Uterus (tissue), 4 donors: ENCODE data around the gene EMC10. TPM values are rescaled to one million over a fixed set of nuclear protein-coding genes. Genes with fewer than 3 reads are reported as not detected.
"Not testable (repeated sequence)": the region's sequence is repeated elsewhere in the genome, so short reads cannot be mapped to it uniquely, and the experiment has no call there.

Source experiments
- DNase-seq, 2 donors: peaks; one replicate each; pipeline ENCODE4 v3.0.0-alpha.2; 2019 to 2020
- H3K27ac ChIP-seq, 2 donors: fragments of 200-600 bp; sonication (generic); 1 replicate in 1 of 2; 2 replicates in 1 of 2; pipeline ENCODE4 v1.5.1; 2016 to 2018
- H3K27me3 ChIP-seq, 2 donors: fragments of 200-600 bp; sonication (generic); one replicate each; pipeline ENCODE4 v1.5.1; 2018 to 2019; ENCODE audit warnings: control low read depth in 1 of 2
- H3K36me3 ChIP-seq, 2 donors: fragments of 200-600 bp; sonication (generic); one replicate each; pipeline ENCODE4 v1.5.1; 2019; ENCODE audit warnings: control low read depth in 1 of 2
- H3K4me1 ChIP-seq, 2 donors: fragments of 200-600 bp; sonication (generic); one replicate each; pipeline ENCODE4 v1.5.1; 2018 to 2019; ENCODE audit warnings: control low read depth in 1 of 2
- H3K4me3 ChIP-seq, 2 donors: fragments of 200-600 bp; sonication (generic); 1 replicate in 1 of 2; 2 replicates in 1 of 2; pipeline ENCODE4 v1.5.1; 2018 to 2019; ENCODE audit warnings: mild to moderate bottlenecking in 1 of 2
- H3K9me3 ChIP-seq, 2 donors: fragments of 200-600 bp; sonication (generic); one replicate each; pipeline ENCODE4 v1.5.1; 2019; ENCODE audit warnings: control low read depth in 1 of 2
- POLR2A ChIP-seq, 2 donors: fragments of 450-650 bp; IDR thresholded peaks; one replicate each; pipeline ENCODE4 v1.6.1; 2016; ENCODE audit warnings: antibody characterized with exemption in 2 of 2, mild to moderate bottlenecking in 1 of 2, moderate library complexity in 1 of 2
- intact Hi-C: fragments of 100-400 bp; cut with DNase I; formaldehyde crosslinking; loops from one replicate; pipeline ENCODE4 v1.15.1; 2023; ENCODE audit warnings: low total_unique reads
- total RNA-seq, 4 donors: library from RNA; depleted of rRNA in 3 of 4; stranded (reverse); fragments of >200 nt in 3 of 4; gene quantifications; one replicate each; pipeline versions ENCODE4 v1.1.0 to v1.2.4, GENCODE V29; 2014 to 2023
- TF ChIP-seq, protein P1 (sequence below), 4 experiments: fragments of 200-600 bp in 2 of 4; fragments of 450-650 bp in 2 of 4; sonication (generic) in 2 of 4; IDR thresholded peaks; one replicate each; pipeline ENCODE4 v1.5.1; 2016 to 2019; ENCODE audit warnings: antibody characterized with exemption in 4 of 4, mild to moderate bottlenecking in 2 of 4, moderate library complexity in 1 of 4
- donor health status: DM: yes; HTN: yes; CAD: no.

The EMC10 gene
- total RNA-seq, 4 donors from 2014 or later, result 30.5 to 121 (median 45.8) TPM

DNA sequence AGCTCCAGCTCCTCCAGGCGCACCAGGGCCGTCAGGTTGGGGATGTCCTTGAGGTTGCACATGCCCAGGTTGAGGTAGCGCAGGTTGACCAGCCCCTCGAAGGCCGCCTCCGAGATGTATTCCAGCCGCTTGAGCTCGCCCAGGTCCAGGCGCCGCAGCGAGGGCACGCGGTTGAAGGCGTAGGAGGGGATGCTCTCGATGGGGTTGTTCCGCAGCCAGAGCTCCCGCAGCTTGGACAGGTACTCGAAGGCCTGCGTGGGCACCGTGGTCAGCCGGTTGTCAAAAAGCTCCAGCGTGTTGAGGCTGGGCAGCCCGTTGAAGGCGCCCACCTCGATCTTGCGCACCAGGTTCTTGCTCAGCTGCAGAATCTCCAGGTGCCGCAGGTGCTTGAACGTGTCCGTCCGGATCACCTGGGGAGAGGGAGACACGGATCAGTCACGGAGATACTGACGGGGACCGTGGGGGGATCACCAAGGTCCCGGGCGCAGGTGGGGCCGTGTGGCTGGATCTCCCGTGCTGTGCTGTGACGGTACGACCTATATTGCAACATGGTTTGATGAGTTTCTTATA is 42.8 kb downstream of the EMC10 start:
- DNase-seq, result no peak
- TF ChIP-seq, protein P1, sequence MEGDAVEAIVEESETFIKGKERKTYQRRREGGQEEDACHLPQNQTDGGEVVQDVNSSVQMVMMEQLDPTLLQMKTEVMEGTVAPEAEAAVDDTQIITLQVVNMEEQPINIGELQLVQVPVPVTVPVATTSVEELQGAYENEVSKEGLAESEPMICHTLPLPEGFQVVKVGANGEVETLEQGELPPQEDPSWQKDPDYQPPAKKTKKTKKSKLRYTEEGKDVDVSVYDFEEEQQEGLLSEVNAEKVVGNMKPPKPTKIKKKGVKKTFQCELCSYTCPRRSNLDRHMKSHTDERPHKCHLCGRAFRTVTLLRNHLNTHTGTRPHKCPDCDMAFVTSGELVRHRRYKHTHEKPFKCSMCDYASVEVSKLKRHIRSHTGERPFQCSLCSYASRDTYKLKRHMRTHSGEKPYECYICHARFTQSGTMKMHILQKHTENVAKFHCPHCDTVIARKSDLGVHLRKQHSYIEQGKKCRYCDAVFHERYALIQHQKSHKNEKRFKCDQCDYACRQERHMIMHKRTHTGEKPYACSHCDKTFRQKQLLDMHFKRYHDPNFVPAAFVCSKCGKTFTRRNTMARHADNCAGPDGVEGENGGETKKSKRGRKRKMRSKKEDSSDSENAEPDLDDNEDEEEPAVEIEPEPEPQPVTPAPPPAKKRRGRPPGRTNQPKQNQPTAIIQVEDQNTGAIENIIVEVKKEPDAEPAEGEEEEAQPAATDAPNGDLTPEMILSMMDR (IDR thresholded peaks at IDR 0.05), result no peak
- TF ChIP-seq POLR2A (IDR thresholded peaks at IDR 0.05), result no peak
- Histone ChIP-seq H3K27ac (no peak overlapping the region), H3K4me1 (no peaks in the 10 kb centered on the region), H3K4me3 (no peak overlapping the region), H3K9me3 (no peaks in the 10 kb centered on the region), H3K36me3 (no peaks in the 10 kb centered on the region), H3K27me3 (no peaks in the 10 kb centered on the region)
- intact Hi-C loops, result no loop called here

DNA sequence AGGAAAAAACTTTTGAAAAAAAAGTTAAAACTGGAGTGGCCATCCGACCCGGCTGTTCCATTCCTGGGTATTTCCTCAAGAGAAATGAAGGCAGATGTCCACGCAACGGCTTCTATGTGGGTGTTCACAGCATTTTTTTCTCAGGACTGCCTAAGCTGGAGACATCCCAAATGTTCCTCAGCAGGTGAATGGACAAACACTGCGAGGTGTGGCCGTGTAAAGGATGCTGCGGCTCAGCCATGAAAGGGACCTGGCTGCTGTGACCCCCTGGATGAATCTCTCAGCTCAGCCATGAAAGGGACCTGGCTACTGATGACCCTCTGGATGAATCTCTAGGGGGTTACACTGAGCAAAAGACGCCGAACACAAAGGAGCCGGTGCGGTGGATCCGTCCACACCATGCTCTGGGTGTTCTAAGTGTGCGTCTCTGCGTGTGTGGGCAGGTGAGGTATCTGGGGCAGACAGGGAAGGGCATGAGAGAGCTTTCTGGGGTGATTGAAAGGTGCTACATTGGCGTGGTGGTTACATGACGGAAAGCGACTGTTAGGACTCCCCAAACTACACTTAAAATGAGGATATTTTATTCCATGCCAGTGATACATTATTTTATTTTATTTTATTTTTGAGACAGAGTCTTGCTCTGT is 44.6 kb downstream of the EMC10 start:
- DNase-seq, result no peak
- Histone ChIP-seq H3K27ac (no peak overlapping the region), H3K4me3 (no peak overlapping the region), H3K36me3 (no peaks in the 10 kb centered on the region), H3K27me3 (no peaks in the 10 kb centered on the region), H3K4me1 (no peaks in the 10 kb centered on the region), H3K9me3 (no peaks in the 10 kb centered on the region)
- intact Hi-C loops, result no loop called here
- no peak for TF ChIP-seq POLR2A (IDR thresholded peaks at IDR 0.05)
- TF ChIP-seq, protein P1 (IDR thresholded peaks at IDR 0.05), result no peak

DNA sequence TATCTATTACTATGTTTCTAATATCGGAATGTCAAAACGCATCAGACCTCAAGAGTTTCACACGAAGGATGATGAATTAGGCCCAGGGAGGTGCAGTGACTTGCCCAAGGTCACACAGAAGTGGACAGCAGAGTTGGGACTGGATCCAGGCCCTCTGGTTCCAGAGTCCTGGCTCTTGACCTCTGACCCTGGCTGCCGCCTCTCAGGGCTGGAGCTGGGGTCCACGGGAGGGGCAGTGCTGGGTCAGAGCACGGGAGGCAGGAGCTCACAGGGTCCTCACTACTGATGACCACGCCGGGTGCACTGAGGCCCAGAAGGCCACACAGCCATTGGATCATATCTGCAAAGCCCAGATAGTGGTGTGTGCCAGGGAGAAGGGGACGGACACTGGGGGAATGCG is 46.6 kb downstream of the EMC10 start:
- Histone ChIP-seq H3K36me3 (no peaks in the 10 kb centered on the region), H3K27me3 (no peaks in the 10 kb centered on the region), H3K4me3 (no peak overlapping the region), H3K27ac (no peak overlapping the region), H3K4me1 (no peaks in the 10 kb centered on the region), H3K9me3 (no peaks in the 10 kb centered on the region)
- intact Hi-C loops, result no loop called here
- no peak for DNase-seq
- no peak for TF ChIP-seq POLR2A (IDR thresholded peaks at IDR 0.05)
- TF ChIP-seq, protein P1 (IDR thresholded peaks at IDR 0.05), result no peak

DNA sequence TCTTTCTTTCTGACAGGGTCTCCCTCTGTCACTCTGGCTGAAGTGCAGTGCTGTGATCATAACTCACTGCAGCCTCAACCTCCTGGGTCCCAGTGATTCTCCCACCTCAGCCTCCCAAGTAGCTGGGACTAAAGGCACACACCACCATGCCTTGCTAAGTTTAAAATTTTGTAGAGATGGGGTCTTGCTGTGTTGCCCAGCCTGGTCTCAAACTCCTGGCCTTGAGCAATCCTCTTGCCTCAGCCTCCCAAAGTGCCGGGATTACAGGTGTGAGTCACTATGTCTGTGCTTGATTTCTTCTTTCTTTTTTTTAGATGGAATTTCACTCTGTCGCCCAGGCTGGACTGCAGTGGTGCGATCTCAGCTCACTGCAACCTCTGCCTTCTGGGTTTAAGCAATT is 51.7 kb downstream of the EMC10 start:
- H3K27ac ChIP-seq, H3K9me3 ChIP-seq, DNase-seq, H3K27me3 ChIP-seq, intact Hi-C loops, H3K4me3 ChIP-seq, H3K4me1 ChIP-seq, H3K36me3 ChIP-seq: not testable (repeated sequence)

DNA sequence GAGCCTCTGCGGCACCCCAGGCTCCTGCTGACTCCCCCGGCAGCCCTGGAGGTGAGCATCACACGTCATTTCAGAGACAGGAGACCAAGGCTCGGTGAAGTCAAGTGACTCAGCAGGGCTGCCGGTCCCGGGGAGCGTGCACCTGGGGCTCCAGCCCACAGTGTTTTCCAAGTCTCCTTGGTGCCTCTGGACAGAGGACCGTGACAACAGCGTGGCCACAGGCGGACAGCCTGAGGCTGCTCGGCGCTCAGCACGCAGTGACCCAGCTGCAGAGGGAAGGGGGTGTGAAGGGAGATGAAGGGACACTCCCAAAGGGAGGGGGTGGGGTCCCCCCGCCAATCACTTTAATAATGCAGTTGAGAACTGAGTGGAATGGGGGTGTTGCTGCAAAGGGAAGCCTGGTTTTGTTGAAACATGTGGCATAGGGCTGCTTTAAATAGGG is 54.9 kb downstream of the EMC10 start:
- no peak for DNase-seq
- peaks cover 0 to 4% of the 10 kb centered on the region in 2 donors for H3K9me3 ChIP-seq

More for the DNA sequence above, 54.9 kb downstream of the EMC10 start:
- H3K36me3 ChIP-seq, result no peaks in the 10 kb centered on the region
- no peak overlapping the region for H3K4me3 ChIP-seq
- no peak for TF ChIP-seq POLR2A (IDR thresholded peaks at IDR 0.05)
- TF ChIP-seq, protein P1 (IDR thresholded peaks at IDR 0.05), result no peak
- intact Hi-C loops, result no loop called here
- no peak overlapping the region for H3K27ac ChIP-seq
- H3K4me1 ChIP-seq, result no peaks in the 10 kb centered on the region
- H3K27me3 ChIP-seq, result no peaks in the 10 kb centered on the region
